Prostate gland (tissue), 2 donors: ENCODE data around the gene SLC2A2.

ENCODE experiments used
- CTCF ChIP-seq, 4 experiments: fragments of 200-600 bp in 2 of 4; fragments of 450-650 bp in 2 of 4; sonication (generic) in 2 of 4; IDR thresholded peaks; 1 replicate in 3 of 4; 2 replicates in 1 of 4; pipeline ENCODE4 v1.5.1; 2016 to 2019; ENCODE audit warnings: antibody characterized with exemption in 4 of 4, mild to moderate bottlenecking in 2 of 4, moderate library complexity in 2 of 4
- POLR2A ChIP-seq: fragments of 450-650 bp; IDR thresholded peaks from one replicate; pipeline ENCODE4 v1.6.1; 2016; ENCODE audit warnings: antibody characterized with exemption, mild to moderate bottlenecking
- POLR2AphosphoS5 ChIP-seq: sonication (generic); formaldehyde crosslinking; IDR thresholded peaks from one replicate; pipeline ENCODE4 v1.6.1; 2017; ENCODE audit warnings: antibody characterized with exemption

- TF ChIP-seq CTCF (IDR thresholded peaks at IDR 0.05), result no peak
- no peak for TF ChIP-seq POLR2A
- no peak for TF ChIP-seq POLR2AphosphoS5
Measured at GRCh38 chr3:171013822-171014748, 12.4 kb downstream of the SLC2A2 start.
